ENCODE results near the gene LCA5. TPM values are rescaled to one million over a fixed set of nuclear protein-coding genes. Genes with fewer than 3 reads are reported as not detected.

The LCA5 gene
- total RNA-seq, 1 donor from 2014 or later = 1.8 TPM

- TF ChIP-seq, protein P1, sequence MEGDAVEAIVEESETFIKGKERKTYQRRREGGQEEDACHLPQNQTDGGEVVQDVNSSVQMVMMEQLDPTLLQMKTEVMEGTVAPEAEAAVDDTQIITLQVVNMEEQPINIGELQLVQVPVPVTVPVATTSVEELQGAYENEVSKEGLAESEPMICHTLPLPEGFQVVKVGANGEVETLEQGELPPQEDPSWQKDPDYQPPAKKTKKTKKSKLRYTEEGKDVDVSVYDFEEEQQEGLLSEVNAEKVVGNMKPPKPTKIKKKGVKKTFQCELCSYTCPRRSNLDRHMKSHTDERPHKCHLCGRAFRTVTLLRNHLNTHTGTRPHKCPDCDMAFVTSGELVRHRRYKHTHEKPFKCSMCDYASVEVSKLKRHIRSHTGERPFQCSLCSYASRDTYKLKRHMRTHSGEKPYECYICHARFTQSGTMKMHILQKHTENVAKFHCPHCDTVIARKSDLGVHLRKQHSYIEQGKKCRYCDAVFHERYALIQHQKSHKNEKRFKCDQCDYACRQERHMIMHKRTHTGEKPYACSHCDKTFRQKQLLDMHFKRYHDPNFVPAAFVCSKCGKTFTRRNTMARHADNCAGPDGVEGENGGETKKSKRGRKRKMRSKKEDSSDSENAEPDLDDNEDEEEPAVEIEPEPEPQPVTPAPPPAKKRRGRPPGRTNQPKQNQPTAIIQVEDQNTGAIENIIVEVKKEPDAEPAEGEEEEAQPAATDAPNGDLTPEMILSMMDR (IDR thresholded peaks at IDR 0.05; ENCODE audit: borderline replicate concordance) = no peak
- intact Hi-C loops (cut with micrococcal nuclease) = no loop called here
- no peaks in the 10 kb centered on the region for H3K4me1 ChIP-seq
- DNase-seq = no peak
- H3K36me3 ChIP-seq = peaks cover 22% of the 10 kb centered on the region
- H3K27ac ChIP-seq (replicated peaks) = no peak overlapping the region
- peaks cover 3% of the 10 kb centered on the region for H3K9me3 ChIP-seq (replicated peaks)
- H3K4me3 ChIP-seq = no peak overlapping the region
- H3K27me3 ChIP-seq (ENCODE audit: low read depth) = no peaks in the 10 kb centered on the region
These were observed 25.2 kb downstream of the LCA5 start for GRCh38 chr6:79512014-79512413.

DNA sequence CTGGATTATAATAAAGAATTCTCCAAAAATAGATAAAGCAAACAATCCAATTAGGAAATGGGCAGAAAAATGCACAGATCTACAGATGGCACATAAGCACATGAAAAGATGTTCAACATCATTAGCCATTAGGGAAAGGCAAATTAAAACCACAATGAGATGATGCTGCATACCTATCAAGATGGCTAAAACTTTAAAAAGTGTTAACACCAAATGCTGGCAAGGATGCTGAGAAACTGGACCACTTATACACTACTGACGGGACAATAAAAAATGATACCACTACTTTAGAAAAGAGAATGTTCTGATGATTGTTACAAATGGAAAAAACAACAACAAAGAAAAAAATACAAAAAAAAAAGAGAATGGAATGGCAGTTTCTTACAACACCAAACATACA, 26.5 kb downstream of the LCA5 start:
- intact Hi-C loops (cut with micrococcal nuclease) = no loop called here
- Histone ChIP-seq H3K4me3 (no peak overlapping the region), H3K27ac (replicated peaks) (no peak overlapping the region), H3K4me1 (no peaks in the 10 kb centered on the region), H3K9me3 (replicated peaks) (peaks cover 3% of the 10 kb centered on the region), H3K27me3 (ENCODE audit: low read depth) (no peaks in the 10 kb centered on the region), H3K36me3 (peaks cover 22% of the 10 kb centered on the region)
- TF ChIP-seq, protein P1 (IDR thresholded peaks at IDR 0.05; ENCODE audit: borderline replicate concordance) = no peak
- no peak for DNase-seq

GRCh38 chr6:79506251-79506650, 31.0 kb downstream of the LCA5 start:
- intact Hi-C loops (cut with micrococcal nuclease) = no loop called here
- Histone ChIP-seq H3K9me3 (replicated peaks) (peaks cover 3% of the 10 kb centered on the region), H3K36me3 (peaks cover 10% of the 10 kb centered on the region), H3K27ac (replicated peaks) (no peak overlapping the region), H3K4me1 (no peaks in the 10 kb centered on the region), H3K4me3 (no peak overlapping the region), H3K27me3 (ENCODE audit: low read depth) (no peaks in the 10 kb centered on the region)
- DNase-seq = no peak
- TF ChIP-seq, protein P1 (IDR thresholded peaks at IDR 0.05; ENCODE audit: borderline replicate concordance) = no peak

- Histone ChIP-seq H3K9me3 (replicated peaks) (no peaks in the 10 kb centered on the region), H3K27me3 (ENCODE audit: low read depth) (no peaks in the 10 kb centered on the region), H3K4me3 (no peak overlapping the region), H3K36me3 (peaks cover 4% of the 10 kb centered on the region), H3K27ac (replicated peaks) (no peak overlapping the region), H3K4me1 (no peaks in the 10 kb centered on the region)
- intact Hi-C loops (cut with micrococcal nuclease) = no loop called here
- TF ChIP-seq, protein P1 (IDR thresholded peaks at IDR 0.05; ENCODE audit: borderline replicate concordance) = no peak
- DNase-seq = no peak
These were observed 32.9 kb downstream of the LCA5 start for GRCh38 chr6:79504372-79504771.

DNA sequence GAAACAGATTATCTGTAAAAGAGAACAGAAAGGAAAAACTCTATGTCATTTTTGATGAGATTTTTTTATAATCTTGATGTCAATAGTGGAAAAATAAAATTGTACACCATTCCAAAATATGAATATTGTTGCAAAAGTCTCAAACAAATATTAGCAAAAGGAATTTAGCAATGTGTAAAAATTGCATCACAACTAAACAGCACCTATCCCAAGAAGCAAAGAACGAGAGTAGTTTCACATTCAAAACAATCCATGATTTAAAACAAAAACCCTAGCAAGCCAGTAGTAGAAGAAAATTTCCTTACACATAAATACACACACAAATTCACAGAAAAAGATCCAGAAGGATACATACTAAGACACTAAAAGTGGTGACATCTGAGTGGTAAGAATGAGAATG, 38.4 kb downstream of the LCA5 start:
- TF ChIP-seq, protein P1 (IDR thresholded peaks at IDR 0.05; ENCODE audit: borderline replicate concordance) = no peak
- no peak overlapping the region for H3K4me3 ChIP-seq
- intact Hi-C loops (cut with micrococcal nuclease) = no loop called here

GRCh38 chr6:79495246-79495645, 42.0 kb downstream of the LCA5 start:
- TF ChIP-seq, protein P1 (IDR thresholded peaks at IDR 0.05; ENCODE audit: borderline replicate concordance) = no peak
- Histone ChIP-seq H3K27ac (replicated peaks) (no peak overlapping the region), H3K9me3 (replicated peaks) (no peaks in the 10 kb centered on the region), H3K4me1 (no peaks in the 10 kb centered on the region), H3K36me3 (peaks cover 13% of the 10 kb centered on the region), H3K27me3 (ENCODE audit: low read depth) (no peaks in the 10 kb centered on the region), H3K4me3 (no peak overlapping the region)
- intact Hi-C loops (cut with micrococcal nuclease) = no loop called here
- no peak for DNase-seq

More for the DNA sequence above, 38.4 kb downstream of the LCA5 start:
- Histone ChIP-seq H3K36me3 (no peaks in the 10 kb centered on the region), H3K27ac (replicated peaks) (no peak overlapping the region), H3K4me1 (no peaks in the 10 kb centered on the region), H3K9me3 (replicated peaks) (no peaks in the 10 kb centered on the region), H3K27me3 (ENCODE audit: low read depth) (no peaks in the 10 kb centered on the region)
- DNase-seq = no peak
